GM12878 (cell line): ENCODE data around the gene DLG1.

Experiments
- DPF2 ChIP-seq: fragments of 450-650 bp; IDR thresholded peaks from 2 replicates; pipeline ENCODE4 v1.6.1; 2017; ENCODE audit warnings: mild to moderate bottlenecking
- E2F4 ChIP-seq: IDR thresholded peaks from 2 replicates; pipeline ENCODE4 v1.6.1; 2012; ENCODE audit warnings: low read depth, low read length, improper control_type of control experiment
- HCFC1 ChIP-seq: fragments of 150-350 bp; IDR thresholded peaks from 2 replicates; pipeline ENCODE4 v1.6.1; 2014; ENCODE audit warnings: low read length
- JUNB ChIP-seq: IDR thresholded peaks from 2 replicates; pipeline ENCODE4 v1.6.1; 2016; ENCODE audit warnings: antibody characterized with exemption, mild to moderate bottlenecking
- MAX ChIP-seq: IDR thresholded peaks from 2 replicates; pipeline ENCODE4 v1.6.1; 2012; ENCODE audit warnings: low read depth, low read length, improper control_type of control experiment
- NFXL1 ChIP-seq: fragments of 450-650 bp; IDR thresholded peaks from 2 replicates; pipeline ENCODE4 v1.6.1; 2017; ENCODE audit warnings: antibody characterized with exemption, mild to moderate bottlenecking, borderline replicate concordance
- NR2F1 ChIP-seq: fragments of 450-650 bp; conservative IDR thresholded peaks from 2 replicates; pipeline ENCODE4 v1.6.1; 2017; ENCODE audit warnings: mild to moderate bottlenecking
- POLR2A ChIP-seq: IDR thresholded peaks from 2 replicates; pipeline ENCODE4 v1.6.1; 2011; ENCODE audit warnings: low read depth, mild to moderate bottlenecking, low read length
- POLR2AphosphoS5 ChIP-seq: IDR thresholded peaks from 2 replicates; pipeline ENCODE4 v1.6.1; 2011; ENCODE audit warnings: mild to moderate bottlenecking, low read length, inconsistent platforms
- SIN3A ChIP-seq: IDR thresholded peaks from 2 replicates; pipeline ENCODE4 v1.6.1; 2012; ENCODE audit warnings: low read depth, low read length, improper control_type of control experiment

- TF ChIP-seq POLR2A = no peak
- no peak for TF ChIP-seq SIN3A
- TF ChIP-seq NFXL1 = no peak
- TF ChIP-seq NR2F1 = no peak
- no peak for TF ChIP-seq JUNB
- no peak for TF ChIP-seq HCFC1
- TF ChIP-seq DPF2 = no peak
- no peak for TF ChIP-seq E2F4
- no peak for TF ChIP-seq POLR2AphosphoS5
- no peak for TF ChIP-seq MAX
Measured at GRCh38 chr3:197082871-197083270, 215.5 kb downstream of the DLG1 start.
